ENCODE measurements around the gene KCNE4. TPM values are rescaled to one million over a fixed set of nuclear protein-coding genes. Genes with fewer than 3 reads are reported as not detected.

Gene KCNE4
- total RNA-seq, 1 experiment from 2014 or later, result not detected

DNA sequence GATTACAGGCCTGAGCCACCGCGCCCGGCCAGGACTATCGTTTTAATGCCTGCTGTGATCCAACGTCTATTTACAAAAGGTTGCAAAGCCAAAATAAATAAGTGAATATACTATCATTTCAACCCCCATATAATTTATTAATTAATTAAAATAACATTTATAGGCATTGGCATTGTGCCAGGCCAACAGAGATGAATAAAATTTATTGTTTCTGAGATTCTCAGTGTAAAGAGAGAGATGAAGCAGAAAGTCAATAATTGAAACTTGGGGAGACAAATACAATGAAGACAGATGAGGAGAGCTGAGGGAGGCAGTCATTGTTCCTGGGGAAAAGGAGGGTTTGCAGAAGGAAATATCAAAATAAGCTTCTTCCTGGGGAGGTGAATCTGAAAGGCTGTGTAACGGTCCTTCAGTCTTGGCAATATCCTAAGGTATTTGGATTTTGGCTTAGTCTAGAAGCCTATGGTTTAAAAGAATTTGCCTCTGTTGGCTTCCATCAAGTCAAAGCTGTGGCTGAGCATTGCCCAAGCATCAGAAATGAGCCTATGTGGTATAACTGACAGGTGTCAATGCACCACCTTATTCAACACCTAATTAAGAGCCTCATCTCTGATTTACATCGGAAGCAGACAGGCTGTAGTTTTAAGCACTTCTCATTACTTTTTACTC lies 31.5 kb downstream of the KCNE4 start:
- Mint-ChIP-seq H3K4me3 (ENCODE audit: low read depth, unreplicated experiment) (no peak overlapping the region), H3K27ac (ENCODE audit: unreplicated experiment) (no peak overlapping the region), H3K4me1 (ENCODE audit: low read depth, unreplicated experiment) (no peaks in the 10 kb centered on the region), H3K9me3 (ENCODE audit: low read depth, unreplicated experiment) (no peaks in the 10 kb centered on the region), H3K36me3 (ENCODE audit: insufficient read depth, unreplicated experiment) (no peaks in the 10 kb centered on the region), H3K27me3 (ENCODE audit: unreplicated experiment) (no peaks in the 10 kb centered on the region)
- no peak for DNase-seq
- CTCF ChIA-PET, result no interaction called here
- TF ChIP-seq, protein P1, sequence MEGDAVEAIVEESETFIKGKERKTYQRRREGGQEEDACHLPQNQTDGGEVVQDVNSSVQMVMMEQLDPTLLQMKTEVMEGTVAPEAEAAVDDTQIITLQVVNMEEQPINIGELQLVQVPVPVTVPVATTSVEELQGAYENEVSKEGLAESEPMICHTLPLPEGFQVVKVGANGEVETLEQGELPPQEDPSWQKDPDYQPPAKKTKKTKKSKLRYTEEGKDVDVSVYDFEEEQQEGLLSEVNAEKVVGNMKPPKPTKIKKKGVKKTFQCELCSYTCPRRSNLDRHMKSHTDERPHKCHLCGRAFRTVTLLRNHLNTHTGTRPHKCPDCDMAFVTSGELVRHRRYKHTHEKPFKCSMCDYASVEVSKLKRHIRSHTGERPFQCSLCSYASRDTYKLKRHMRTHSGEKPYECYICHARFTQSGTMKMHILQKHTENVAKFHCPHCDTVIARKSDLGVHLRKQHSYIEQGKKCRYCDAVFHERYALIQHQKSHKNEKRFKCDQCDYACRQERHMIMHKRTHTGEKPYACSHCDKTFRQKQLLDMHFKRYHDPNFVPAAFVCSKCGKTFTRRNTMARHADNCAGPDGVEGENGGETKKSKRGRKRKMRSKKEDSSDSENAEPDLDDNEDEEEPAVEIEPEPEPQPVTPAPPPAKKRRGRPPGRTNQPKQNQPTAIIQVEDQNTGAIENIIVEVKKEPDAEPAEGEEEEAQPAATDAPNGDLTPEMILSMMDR (IDR thresholded peaks at IDR 0.05; ENCODE audit: unreplicated experiment), result no peak
- no TSS peak for BruUV-seq (replicated peaks)
- intact Hi-C loops (cut with micrococcal nuclease; ENCODE audit: unreplicated experiment), result no loop called here

DNA sequence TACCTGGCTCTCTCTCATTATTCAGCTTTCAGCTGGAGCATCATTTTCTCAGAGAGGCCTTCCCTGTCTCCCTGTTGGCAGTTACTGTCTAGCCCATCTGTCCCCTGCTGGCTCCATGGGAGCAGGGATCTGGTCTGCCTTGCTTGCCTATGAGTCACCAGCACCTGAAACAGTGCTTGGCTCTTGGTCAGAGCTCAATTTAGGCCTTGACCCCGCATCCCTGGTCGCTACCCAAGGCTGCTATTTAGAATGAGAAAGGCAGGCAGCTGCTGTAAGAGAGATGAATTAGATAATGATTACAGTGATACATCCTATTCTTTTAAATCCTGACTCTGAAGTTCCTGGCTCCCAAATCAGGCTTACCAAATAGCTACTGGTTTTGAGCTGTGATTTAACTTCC lies 32.9 kb downstream of the KCNE4 start:
- no peaks in the 10 kb centered on the region for H3K27me3 Mint-ChIP-seq (ENCODE audit: unreplicated experiment)
- H3K36me3 Mint-ChIP-seq (ENCODE audit: insufficient read depth, unreplicated experiment), result no peaks in the 10 kb centered on the region
- intact Hi-C loops (cut with micrococcal nuclease; ENCODE audit: unreplicated experiment), result no loop called here
- TF ChIP-seq, protein P1 (IDR thresholded peaks at IDR 0.05; ENCODE audit: unreplicated experiment), result no peak
- CTCF ChIA-PET, result no interaction called here
- DNase-seq, result no peak
- BruUV-seq (replicated peaks), result no TSS peak
- H3K4me1 Mint-ChIP-seq (ENCODE audit: low read depth, unreplicated experiment), result no peaks in the 10 kb centered on the region
- no peaks in the 10 kb centered on the region for H3K9me3 Mint-ChIP-seq (ENCODE audit: low read depth, unreplicated experiment)
- H3K4me3 Mint-ChIP-seq (ENCODE audit: low read depth, unreplicated experiment), result no peak overlapping the region
- H3K27ac Mint-ChIP-seq (ENCODE audit: unreplicated experiment), result no peak overlapping the region

DNA sequence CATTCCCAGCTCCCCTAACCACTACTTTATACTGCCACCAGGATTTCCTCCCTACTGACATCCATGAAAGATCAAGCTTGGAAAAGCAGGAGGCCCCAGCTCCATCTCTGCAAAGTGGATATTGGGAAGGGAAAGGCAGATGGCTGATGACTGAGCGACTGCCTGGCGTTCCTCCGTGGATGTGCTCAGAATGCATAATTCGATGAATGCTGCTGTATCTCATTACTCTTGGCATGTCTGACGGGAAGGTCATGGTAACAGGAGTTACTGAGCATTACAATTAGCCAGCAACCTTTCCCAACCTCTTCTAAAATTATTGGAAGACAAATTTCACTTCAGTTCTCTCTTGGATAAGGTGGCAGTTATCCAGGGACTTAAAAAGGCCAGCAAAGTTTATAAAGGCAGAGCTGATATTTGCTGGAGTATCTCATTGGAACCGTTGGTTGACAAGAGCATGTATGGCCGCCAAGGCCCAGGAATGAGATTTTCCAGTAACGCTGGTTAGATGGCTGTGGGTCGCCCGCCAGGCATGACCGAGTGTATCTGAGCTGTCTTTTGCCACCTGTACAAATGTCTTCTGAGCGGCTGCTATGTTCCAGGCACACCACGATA lies 34.5 kb downstream of the KCNE4 start:
- no TSS peak for BruUV-seq (replicated peaks)
- Mint-ChIP-seq H3K27ac (ENCODE audit: unreplicated experiment) (no peak overlapping the region), H3K27me3 (ENCODE audit: unreplicated experiment) (no peaks in the 10 kb centered on the region), H3K4me1 (ENCODE audit: low read depth, unreplicated experiment) (no peaks in the 10 kb centered on the region), H3K4me3 (ENCODE audit: low read depth, unreplicated experiment) (no peak overlapping the region), H3K9me3 (ENCODE audit: low read depth, unreplicated experiment) (no peaks in the 10 kb centered on the region), H3K36me3 (ENCODE audit: insufficient read depth, unreplicated experiment) (no peaks in the 10 kb centered on the region)
- TF ChIP-seq, protein P1 (IDR thresholded peaks at IDR 0.05; ENCODE audit: unreplicated experiment), result no peak
- intact Hi-C loops (cut with micrococcal nuclease; ENCODE audit: unreplicated experiment), result no loop called here
- no peak for DNase-seq
- CTCF ChIA-PET, result interaction anchor here (0.9 kb wide), 1 partner anchor 10 kb away, joined by 3 read pairs; no protein-coding TSS in a partner anchor

DNA sequence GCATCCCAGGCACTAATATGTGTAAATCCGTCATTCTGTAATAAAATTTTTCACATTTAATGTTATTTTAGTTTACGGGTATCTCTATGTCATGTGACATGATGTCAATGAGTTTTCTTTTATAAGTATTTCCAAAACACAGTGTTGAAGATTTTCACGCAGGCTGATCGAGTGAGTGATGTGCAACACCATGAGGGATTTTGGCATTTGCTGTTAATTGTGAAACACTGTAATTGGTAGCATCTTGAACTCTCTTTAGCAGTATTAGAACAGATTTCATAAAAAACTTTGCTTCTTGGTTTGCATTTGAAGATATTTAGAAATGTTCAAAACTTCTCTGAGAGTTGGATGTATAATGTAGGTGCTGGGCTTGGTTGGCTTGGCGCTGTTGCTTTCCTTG lies 35.5 kb downstream of the KCNE4 start:
- Mint-ChIP-seq H3K27me3 (ENCODE audit: unreplicated experiment) (no peaks in the 10 kb centered on the region), H3K4me1 (ENCODE audit: low read depth, unreplicated experiment) (no peaks in the 10 kb centered on the region), H3K9me3 (ENCODE audit: low read depth, unreplicated experiment) (no peaks in the 10 kb centered on the region), H3K36me3 (ENCODE audit: insufficient read depth, unreplicated experiment) (no peaks in the 10 kb centered on the region), H3K4me3 (ENCODE audit: low read depth, unreplicated experiment) (no peak overlapping the region), H3K27ac (ENCODE audit: unreplicated experiment) (no peak overlapping the region)
- intact Hi-C loops (cut with micrococcal nuclease; ENCODE audit: unreplicated experiment), result no loop called here
- TF ChIP-seq, protein P1 (IDR thresholded peaks at IDR 0.05; ENCODE audit: unreplicated experiment), result no peak
- CTCF ChIA-PET, result no interaction called here
- BruUV-seq (replicated peaks), result no TSS peak
- DNase-seq, result no peak

Measured in Calu3 (cell line).